HG03460 (cell line): ENCODE measurements around the gene TRAPPC3L.
"Not testable (repeated sequence)": the region's sequence is repeated elsewhere in the genome, so short reads cannot be mapped to it uniquely, and the experiment has no call there.

Experiments used
- ATAC-seq: cut with Tn5 transposase; IDR thresholded peaks from one replicate; pipeline ENCODE4 v1.9.1; 2021; ENCODE audit not compliant: unreplicated experiment

TRAPPC3L gene

GRCh38 chr6:116515141-116515540 lies 30.3 kb downstream of the TRAPPC3L start:
- no peak for ATAC-seq

GRCh38 chr6:116514111-116514510 lies 31.4 kb downstream of the TRAPPC3L start:
- ATAC-seq = no peak

DNA sequence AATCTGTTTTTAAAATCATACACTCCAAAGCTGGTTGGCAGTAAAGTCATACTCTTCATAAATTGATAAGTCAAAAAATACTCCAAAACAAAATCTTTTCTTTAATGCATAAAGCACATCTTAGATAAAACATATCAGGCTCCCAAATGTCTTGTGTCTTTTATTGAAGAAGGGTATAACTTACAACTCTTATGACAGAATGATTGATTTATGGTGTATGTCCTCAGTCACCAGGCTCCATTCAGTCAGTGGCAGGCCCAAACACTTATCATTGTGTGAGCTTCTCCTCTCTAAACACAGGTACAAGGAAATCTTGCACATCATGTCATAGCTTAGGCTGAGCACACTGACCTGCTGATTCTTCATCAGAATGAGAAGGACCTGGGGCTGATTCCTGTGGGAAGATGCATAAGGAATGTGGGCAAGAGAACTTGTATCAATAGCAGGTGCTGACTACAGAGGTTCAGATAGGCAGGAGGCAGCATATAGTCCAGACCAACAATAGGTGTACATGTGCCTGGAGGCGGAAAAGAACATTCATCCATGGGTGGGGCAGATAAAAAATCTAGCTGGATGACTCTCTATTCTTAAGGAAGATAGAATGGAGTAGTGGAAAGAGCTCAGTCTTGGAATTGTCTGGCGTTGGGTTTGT lies 32.1 kb downstream of the TRAPPC3L start:
- ATAC-seq = no peak

GRCh38 chr6:116512734-116513133 lies 32.8 kb downstream of the TRAPPC3L start:
- ATAC-seq = no peak

- ATAC-seq = no peak
Measured at GRCh38 chr6:116512111-116512559, 33.3 kb downstream of the TRAPPC3L start.

GRCh38 chr6:116511424-116512110 lies 33.9 kb downstream of the TRAPPC3L start, which contains the start of gene CALHM5:
Gene CALHM5, plus strand, starts transcription at chr6:116511639. Its CDS starts 58 bp downstream, at chr6:116511697.
- no peak for ATAC-seq

GRCh38 chr6:116508527-116508926 lies 37.0 kb downstream of the TRAPPC3L start:
- no peak for ATAC-seq

DNA sequence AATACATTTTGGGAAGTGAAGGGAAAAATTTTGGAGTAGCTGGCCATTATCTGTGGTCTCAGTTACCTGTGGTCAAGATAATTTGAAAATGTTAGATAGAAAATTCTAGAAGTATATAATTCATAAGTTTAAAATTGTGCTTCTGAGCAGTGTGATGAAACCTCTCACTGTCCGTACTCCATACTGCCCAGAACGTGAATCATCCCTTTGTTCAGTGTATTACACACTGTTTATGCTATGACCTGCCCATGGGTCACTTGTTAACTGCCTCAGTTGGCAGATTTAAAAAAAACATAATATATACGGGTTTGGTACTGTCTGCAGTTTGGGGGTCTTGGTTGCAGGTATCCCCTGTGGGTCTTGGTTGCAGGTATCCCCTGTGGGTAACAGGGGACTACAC lies 38.2 kb downstream of the TRAPPC3L start:
- ATAC-seq = no peak

DNA sequence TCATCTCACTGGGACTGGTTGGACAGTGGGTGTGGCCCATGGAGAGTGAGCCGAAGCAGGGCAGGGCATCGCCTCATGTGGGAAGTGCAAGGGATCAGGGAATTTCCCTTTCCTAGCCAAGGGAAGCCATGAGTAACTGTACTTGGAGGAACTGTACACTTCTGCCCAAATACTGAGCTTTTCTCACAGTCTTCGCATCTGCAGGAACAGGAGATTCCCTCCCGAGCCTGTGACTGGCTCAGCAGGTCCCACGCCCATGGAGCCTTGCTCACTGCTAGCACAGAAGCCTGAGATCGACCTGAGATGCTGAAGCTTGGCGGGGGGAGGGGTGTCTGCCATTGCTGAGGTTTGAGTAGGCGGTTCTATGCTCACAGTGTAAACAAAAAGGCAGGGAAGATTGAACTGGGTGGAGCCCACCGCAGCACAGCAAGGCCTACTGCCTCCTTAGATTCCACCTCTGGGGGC lies 44.5 kb downstream of the TRAPPC3L start:
- no peak for ATAC-seq

- no peak for ATAC-seq
Measured at GRCh38 chr6:116497113-116497676, 48.3 kb downstream of the TRAPPC3L start.

DNA sequence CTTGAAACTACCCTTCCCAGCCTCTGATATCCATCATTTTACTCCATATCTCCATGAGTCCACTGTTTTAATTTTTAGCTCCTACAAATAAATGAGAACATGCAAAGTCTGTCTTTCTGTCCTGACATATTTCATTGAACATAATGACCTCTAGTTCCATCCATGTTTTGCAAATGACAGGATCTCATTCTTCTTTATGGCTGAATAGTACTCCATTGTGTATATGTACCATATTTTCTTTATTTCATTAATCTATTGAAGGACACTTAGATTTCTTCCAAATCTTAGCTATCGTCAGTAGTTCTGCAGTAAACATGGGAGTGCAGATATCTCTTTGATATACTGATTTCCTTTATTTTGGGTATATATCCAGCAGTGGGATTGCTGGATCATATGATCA lies 50.3 kb downstream of the TRAPPC3L start:
- ATAC-seq = not testable (repeated sequence)

DNA sequence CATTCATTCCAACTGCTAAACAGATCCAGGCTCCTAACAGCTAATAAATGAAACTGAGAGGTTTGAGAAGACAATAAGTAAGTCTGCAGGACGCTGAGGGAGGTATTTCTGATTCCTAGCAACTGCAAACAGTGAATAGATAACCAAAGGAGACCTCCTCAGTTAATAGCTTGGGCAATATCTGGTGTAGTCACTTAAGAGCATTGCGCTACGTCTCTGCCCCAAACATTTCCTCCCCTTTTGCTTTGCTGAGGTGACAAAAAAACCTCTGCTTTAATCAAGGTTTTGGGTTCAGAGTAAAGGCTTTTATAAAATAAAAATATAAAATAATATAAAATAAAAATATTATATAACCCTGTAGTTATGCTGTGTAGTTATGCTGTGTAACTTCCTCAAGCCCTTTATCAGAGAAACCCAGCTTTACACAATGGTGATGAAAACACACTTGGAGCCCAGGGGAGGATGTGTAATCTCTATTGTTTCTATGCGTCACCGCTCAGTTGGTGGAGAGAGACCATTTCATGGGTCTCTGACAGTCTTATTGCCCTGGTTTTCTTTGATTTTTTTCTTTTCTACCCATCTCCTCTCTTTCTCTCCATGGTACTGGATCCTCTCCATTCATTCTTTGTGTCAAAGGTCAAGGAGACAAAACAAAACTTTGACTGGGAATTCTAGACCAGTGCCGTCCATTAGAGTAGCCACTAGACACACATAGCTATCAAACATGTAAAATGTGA lies 53.0 kb downstream of the TRAPPC3L start:
- ATAC-seq = no peak

GRCh38 chr6:116491610-116492330 lies 53.7 kb downstream of the TRAPPC3L start:
- no peak for ATAC-seq

- no peak for ATAC-seq
Measured at GRCh38 chr6:116485559-116486184, 59.8 kb downstream of the TRAPPC3L start.

DNA sequence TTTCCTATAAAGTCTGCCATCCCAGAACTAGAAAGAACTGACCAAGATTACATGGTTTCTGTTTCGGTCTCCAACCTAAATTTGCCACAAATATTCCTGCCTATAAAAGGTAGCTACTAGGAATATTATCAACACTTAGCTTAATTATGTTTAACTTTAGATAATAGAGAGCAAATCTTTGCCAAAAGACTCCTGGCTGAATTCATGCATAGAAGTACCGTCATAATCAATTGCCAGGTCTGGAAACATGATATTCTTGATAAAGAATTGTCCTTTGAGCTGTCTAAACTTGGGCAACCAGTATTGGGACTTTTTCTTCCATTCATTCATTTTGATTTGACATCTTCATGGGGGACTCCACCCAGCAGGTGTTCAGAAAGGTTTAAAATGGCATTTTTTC lies 61.9 kb downstream of the TRAPPC3L start:
- ATAC-seq = no peak

- ATAC-seq = no peak
Measured at GRCh38 chr6:116482780-116483179, 62.7 kb downstream of the TRAPPC3L start.

DNA sequence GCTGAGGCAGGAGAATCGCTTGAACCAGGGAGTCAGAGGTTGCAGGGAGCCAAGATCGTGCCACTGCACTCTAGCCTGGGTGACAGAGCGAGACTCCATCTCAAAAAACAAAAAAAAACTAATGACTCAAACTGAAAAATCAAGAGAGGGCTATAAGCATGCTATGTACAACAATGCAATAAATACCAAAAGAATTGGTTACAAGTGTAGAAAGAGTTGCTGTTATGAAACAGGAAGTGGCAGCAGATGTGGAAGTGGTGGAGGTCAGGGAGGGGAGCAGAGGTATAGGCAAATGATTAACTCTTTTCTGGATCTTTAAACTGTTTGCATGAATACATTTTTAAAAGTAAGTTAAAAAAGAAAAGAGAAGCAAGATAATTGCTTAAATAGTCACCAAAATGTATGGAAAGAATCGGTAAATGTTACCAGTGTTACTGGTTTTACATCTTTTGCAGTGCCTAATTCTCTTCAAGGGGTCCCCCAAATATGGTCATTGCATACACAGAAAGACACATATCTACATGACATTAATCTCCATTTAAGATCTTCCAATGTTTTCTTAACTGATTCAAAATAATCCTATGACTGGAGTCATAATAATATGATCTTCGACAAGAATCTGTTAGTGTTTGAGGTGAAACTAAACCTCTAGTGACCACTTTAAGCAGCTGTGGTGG lies 69.3 kb downstream of the TRAPPC3L start:
- ATAC-seq = peak; percentile 100

- ATAC-seq = no peak
Measured at GRCh38 chr6:116475141-116475540, 70.3 kb downstream of the TRAPPC3L start.

GRCh38 chr6:116472706-116473105 lies 72.8 kb downstream of the TRAPPC3L start:
- no peak for ATAC-seq

GRCh38 chr6:116471531-116471930 lies 74.0 kb downstream of the TRAPPC3L start:
- no peak for ATAC-seq
